Tibial artery (tissue), 4 donors: ENCODE data around the gene HHAT.

Experiments
- DNase-seq, 2 donors: peaks; one replicate each; pipeline ENCODE4 v3.0.0-alpha.2; 2019
- H3K27ac ChIP-seq, 2 donors: fragments of 200-600 bp; sonication (generic) in 1 of 2; 1 replicate in 1 of 2; 2 replicates in 1 of 2; pipeline ENCODE4 v1.5.1; 2018 to 2019; ENCODE audit warnings: mild to moderate bottlenecking in 1 of 2
- H3K27me3 ChIP-seq, 2 donors: fragments of 200-600 bp; sonication (generic) in 1 of 2; one replicate each; pipeline versions ENCODE4 v1.5.1 to v1.6.0; 2016 to 2019
- H3K36me3 ChIP-seq, 3 donors: fragments of 200-600 bp; sonication (generic) in 2 of 3; one replicate each; pipeline ENCODE4 v1.5.1; 2016 to 2019; ENCODE audit warnings: mild to moderate bottlenecking in 2 of 3
- H3K4me1 ChIP-seq, 4 donors: fragments of 200-600 bp; sonication (generic) in 2 of 4; 1 replicate in 3 of 4; 2 replicates in 1 of 4; pipeline ENCODE4 v1.5.1; 2016 to 2019
- H3K4me3 ChIP-seq, 2 donors: fragments of 200-600 bp; sonication (generic) in 1 of 2; 1 replicate in 1 of 2; 2 replicates in 1 of 2; pipeline ENCODE4 v1.5.1; 2018 to 2019; ENCODE audit warnings: mild to moderate bottlenecking in 2 of 2
- H3K9me3 ChIP-seq, 3 donors: fragments of 200-600 bp; sonication (generic) in 1 of 3; one replicate each; pipeline ENCODE4 v1.5.1; 2016 to 2019
- CTCF ChIP-seq, 2 experiments: fragments of 200-600 bp in 1 of 2; fragments of 450-650 bp in 1 of 2; IDR thresholded peaks; one replicate each; pipeline ENCODE4 v1.5.1; 2017 to 2019; ENCODE audit warnings: antibody characterized with exemption in 2 of 2, mild to moderate bottlenecking in 1 of 2, moderate library complexity in 1 of 2
- intact Hi-C: fragments of 100-400 bp; cut with DNase I; formaldehyde crosslinking; loops from one replicate; pipeline ENCODE4 v1.15.0; 2023; ENCODE audit warnings: low total_unique reads

HHAT gene

GRCh38 chr1:210677533-210677932 is 348.8 kb downstream of the HHAT start:
- H3K4me1 ChIP-seq, result no peaks in the 10 kb centered on the region
- TF ChIP-seq CTCF (IDR thresholded peaks at IDR 0.05), result no peak
- H3K4me3 ChIP-seq, result no peak overlapping the region
- no peaks in the 10 kb centered on the region for H3K9me3 ChIP-seq
- intact Hi-C loops, result no loop called here
- H3K36me3 ChIP-seq, result no peaks in the 10 kb centered on the region
- H3K27me3 ChIP-seq, result no peaks in the 10 kb centered on the region
- DNase-seq, result no peak
- no peak overlapping the region for H3K27ac ChIP-seq

GRCh38 chr1:210678306-210678705 is 349.6 kb downstream of the HHAT start:
- Histone ChIP-seq H3K36me3 (no peaks in the 10 kb centered on the region), H3K4me1 (no peaks in the 10 kb centered on the region), H3K27me3 (no peaks in the 10 kb centered on the region), H3K27ac (no peak overlapping the region), H3K9me3 (no peaks in the 10 kb centered on the region), H3K4me3 (no peak overlapping the region)
- intact Hi-C loops, result no loop called here
- TF ChIP-seq CTCF (IDR thresholded peaks at IDR 0.05), result no peak
- no peak for DNase-seq

GRCh38 chr1:210681158-210681557 is 352.5 kb downstream of the HHAT start:
- Histone ChIP-seq H3K9me3 (no peaks in the 10 kb centered on the region), H3K4me1 (no peaks in the 10 kb centered on the region), H3K36me3 (no peaks in the 10 kb centered on the region), H3K4me3 (no peak overlapping the region), H3K27ac (no peak overlapping the region), H3K27me3 (no peaks in the 10 kb centered on the region)
- TF ChIP-seq CTCF (IDR thresholded peaks at IDR 0.05), result no peak
- intact Hi-C loops, result no loop called here
- no peak for DNase-seq

- no peak for DNase-seq
- no peak overlapping the region for H3K4me3 ChIP-seq
- H3K4me1 ChIP-seq, result no peaks in the 10 kb centered on the region
- intact Hi-C loops, result no loop called here
- H3K36me3 ChIP-seq, result no peaks in the 10 kb centered on the region
- no peaks in the 10 kb centered on the region for H3K27me3 ChIP-seq
- no peaks in the 10 kb centered on the region for H3K9me3 ChIP-seq
- no peak overlapping the region for H3K27ac ChIP-seq
- TF ChIP-seq CTCF (IDR thresholded peaks at IDR 0.05), result no peak
These were observed 354.8 kb downstream of the HHAT start for GRCh38 chr1:210683403-210684047.

- Histone ChIP-seq H3K4me1 (no peaks in the 10 kb centered on the region), H3K36me3 (no peaks in the 10 kb centered on the region), H3K4me3 (no peak overlapping the region), H3K27me3 (no peaks in the 10 kb centered on the region), H3K27ac (no peak overlapping the region), H3K9me3 (no peaks in the 10 kb centered on the region)
- intact Hi-C loops, result no loop called here
- no peak for DNase-seq
- no peak for TF ChIP-seq CTCF (IDR thresholded peaks at IDR 0.05)
These were observed 356.0 kb downstream of the HHAT start for GRCh38 chr1:210684466-210685294.
